ENCODE measurements around the gene DDI1. TPM values are rescaled to one million over a fixed set of nuclear protein-coding genes. Genes with fewer than 3 reads are reported as not detected.

Gene DDI1
- total RNA-seq, 1 donor from 2014 or later: not detected

GRCh38 chr11:104049116-104049515 is 12.7 kb downstream of the DDI1 start:
- DNase-seq (ENCODE audit: low spot score): no peak
- H3K27ac Mint-ChIP-seq (ENCODE audit: unreplicated experiment): no peak overlapping the region
- TF ChIP-seq, protein P1, sequence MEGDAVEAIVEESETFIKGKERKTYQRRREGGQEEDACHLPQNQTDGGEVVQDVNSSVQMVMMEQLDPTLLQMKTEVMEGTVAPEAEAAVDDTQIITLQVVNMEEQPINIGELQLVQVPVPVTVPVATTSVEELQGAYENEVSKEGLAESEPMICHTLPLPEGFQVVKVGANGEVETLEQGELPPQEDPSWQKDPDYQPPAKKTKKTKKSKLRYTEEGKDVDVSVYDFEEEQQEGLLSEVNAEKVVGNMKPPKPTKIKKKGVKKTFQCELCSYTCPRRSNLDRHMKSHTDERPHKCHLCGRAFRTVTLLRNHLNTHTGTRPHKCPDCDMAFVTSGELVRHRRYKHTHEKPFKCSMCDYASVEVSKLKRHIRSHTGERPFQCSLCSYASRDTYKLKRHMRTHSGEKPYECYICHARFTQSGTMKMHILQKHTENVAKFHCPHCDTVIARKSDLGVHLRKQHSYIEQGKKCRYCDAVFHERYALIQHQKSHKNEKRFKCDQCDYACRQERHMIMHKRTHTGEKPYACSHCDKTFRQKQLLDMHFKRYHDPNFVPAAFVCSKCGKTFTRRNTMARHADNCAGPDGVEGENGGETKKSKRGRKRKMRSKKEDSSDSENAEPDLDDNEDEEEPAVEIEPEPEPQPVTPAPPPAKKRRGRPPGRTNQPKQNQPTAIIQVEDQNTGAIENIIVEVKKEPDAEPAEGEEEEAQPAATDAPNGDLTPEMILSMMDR (IDR thresholded peaks at IDR 0.05): no peak
- no peaks in the 10 kb centered on the region for H3K9me3 Mint-ChIP-seq (ENCODE audit: low read depth)
- H3K4me3 Mint-ChIP-seq (ENCODE audit: unreplicated experiment): no peak overlapping the region
- peaks cover 1% of the 10 kb centered on the region for H3K36me3 Mint-ChIP-seq (ENCODE audit: low read depth)
- no peaks in the 10 kb centered on the region for H3K4me1 Mint-ChIP-seq (ENCODE audit: low read depth)
- peaks cover 4% of the 10 kb centered on the region for H3K27me3 Mint-ChIP-seq (ENCODE audit: low read depth)

DNA sequence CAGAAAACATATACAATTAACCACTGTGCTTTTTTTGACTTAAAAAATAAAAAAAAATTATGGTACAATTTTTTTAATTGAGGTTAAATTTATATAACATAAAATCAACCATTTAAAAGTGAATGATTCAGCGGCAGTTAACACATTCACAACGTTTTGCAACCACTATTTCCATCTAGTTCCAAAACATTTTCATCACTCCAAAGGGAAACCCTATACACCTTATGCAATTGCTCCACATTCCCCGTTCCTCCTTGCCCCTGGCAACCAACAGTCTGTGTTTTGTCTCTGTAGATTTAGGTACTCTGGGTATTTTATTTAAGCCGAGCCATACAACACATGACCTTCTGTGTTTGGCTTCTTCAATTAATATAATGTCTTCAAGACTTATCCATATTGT is 15.3 kb downstream of the DDI1 start:
- Mint-ChIP-seq H3K4me3 (ENCODE audit: unreplicated experiment) (no peak overlapping the region), H3K4me1 (ENCODE audit: low read depth) (no peaks in the 10 kb centered on the region), H3K27ac (ENCODE audit: unreplicated experiment) (no peak overlapping the region), H3K36me3 (ENCODE audit: low read depth) (peaks cover 1% of the 10 kb centered on the region), H3K9me3 (ENCODE audit: low read depth) (no peaks in the 10 kb centered on the region), H3K27me3 (ENCODE audit: low read depth) (peaks cover 9% of the 10 kb centered on the region)
- TF ChIP-seq, protein P1 (IDR thresholded peaks at IDR 0.05): no peak
- DNase-seq (ENCODE audit: low spot score): no peak

- no peaks in the 10 kb centered on the region for H3K9me3 Mint-ChIP-seq (ENCODE audit: low read depth)
- no peaks in the 10 kb centered on the region for H3K4me1 Mint-ChIP-seq (ENCODE audit: low read depth)
- no peak for DNase-seq (ENCODE audit: low spot score)
- H3K27me3 Mint-ChIP-seq (ENCODE audit: low read depth): peaks cover 13% of the 10 kb centered on the region
- TF ChIP-seq, protein P1 (IDR thresholded peaks at IDR 0.05): no peak
- H3K36me3 Mint-ChIP-seq (ENCODE audit: low read depth): no peaks in the 10 kb centered on the region
- no peak overlapping the region for H3K27ac Mint-ChIP-seq (ENCODE audit: unreplicated experiment)
- no peak overlapping the region for H3K4me3 Mint-ChIP-seq (ENCODE audit: unreplicated experiment)
These were observed 17.5 kb downstream of the DDI1 start for GRCh38 chr11:104053743-104054478.

- Mint-ChIP-seq H3K9me3 (ENCODE audit: low read depth) (no peaks in the 10 kb centered on the region), H3K27me3 (ENCODE audit: low read depth) (peaks cover 13% of the 10 kb centered on the region), H3K4me3 (ENCODE audit: unreplicated experiment) (no peak overlapping the region), H3K4me1 (ENCODE audit: low read depth) (no peaks in the 10 kb centered on the region), H3K27ac (ENCODE audit: unreplicated experiment) (no peak overlapping the region), H3K36me3 (ENCODE audit: low read depth) (no peaks in the 10 kb centered on the region)
- no peak for DNase-seq (ENCODE audit: low spot score)
- TF ChIP-seq, protein P1 (IDR thresholded peaks at IDR 0.05): no peak
These were observed 18.6 kb downstream of the DDI1 start for GRCh38 chr11:104054911-104055529.

DNA sequence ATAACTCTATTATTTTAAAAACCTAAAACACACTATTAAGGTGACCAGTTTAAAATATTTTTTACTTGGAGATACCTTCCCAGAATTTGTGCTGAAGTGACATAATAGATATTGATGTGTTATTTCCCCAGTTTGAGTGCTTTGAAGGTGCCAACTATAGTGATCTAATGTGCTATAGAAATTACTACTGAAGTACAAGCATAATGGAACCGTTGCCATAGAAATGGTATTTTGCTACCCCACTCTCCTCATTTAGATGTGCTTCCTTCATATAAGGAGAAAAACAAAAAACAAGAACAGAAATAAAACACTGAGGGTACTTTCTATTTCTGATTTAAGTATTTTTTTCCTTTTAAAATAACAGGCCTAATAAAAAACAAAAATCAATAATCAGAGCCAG is 19.2 kb downstream of the DDI1 start:
- no peaks in the 10 kb centered on the region for H3K9me3 Mint-ChIP-seq (ENCODE audit: low read depth)
- no peaks in the 10 kb centered on the region for H3K4me1 Mint-ChIP-seq (ENCODE audit: low read depth)

More for the DNA sequence above, 19.2 kb downstream of the DDI1 start:
- Mint-ChIP-seq H3K27ac (ENCODE audit: unreplicated experiment) (no peak overlapping the region), H3K4me3 (ENCODE audit: unreplicated experiment) (no peak overlapping the region), H3K27me3 (ENCODE audit: low read depth) (peaks cover 13% of the 10 kb centered on the region), H3K36me3 (ENCODE audit: low read depth) (no peaks in the 10 kb centered on the region)
- TF ChIP-seq, protein P1 (IDR thresholded peaks at IDR 0.05): no peak
- DNase-seq (ENCODE audit: low spot score): no peak

All from chondrocyte (in vitro differentiated cells).